Measurements from ENCODE around the gene NDE1. TPM values are rescaled to one million over a fixed set of nuclear protein-coding genes. Genes with fewer than 3 reads are reported as not detected.

Gene NDE1
- total and polyA plus RNA-seq, 2 of the 4 experiments (the other 2 are of a cell fraction): 22.7 to 29.2 TPM

DNA sequence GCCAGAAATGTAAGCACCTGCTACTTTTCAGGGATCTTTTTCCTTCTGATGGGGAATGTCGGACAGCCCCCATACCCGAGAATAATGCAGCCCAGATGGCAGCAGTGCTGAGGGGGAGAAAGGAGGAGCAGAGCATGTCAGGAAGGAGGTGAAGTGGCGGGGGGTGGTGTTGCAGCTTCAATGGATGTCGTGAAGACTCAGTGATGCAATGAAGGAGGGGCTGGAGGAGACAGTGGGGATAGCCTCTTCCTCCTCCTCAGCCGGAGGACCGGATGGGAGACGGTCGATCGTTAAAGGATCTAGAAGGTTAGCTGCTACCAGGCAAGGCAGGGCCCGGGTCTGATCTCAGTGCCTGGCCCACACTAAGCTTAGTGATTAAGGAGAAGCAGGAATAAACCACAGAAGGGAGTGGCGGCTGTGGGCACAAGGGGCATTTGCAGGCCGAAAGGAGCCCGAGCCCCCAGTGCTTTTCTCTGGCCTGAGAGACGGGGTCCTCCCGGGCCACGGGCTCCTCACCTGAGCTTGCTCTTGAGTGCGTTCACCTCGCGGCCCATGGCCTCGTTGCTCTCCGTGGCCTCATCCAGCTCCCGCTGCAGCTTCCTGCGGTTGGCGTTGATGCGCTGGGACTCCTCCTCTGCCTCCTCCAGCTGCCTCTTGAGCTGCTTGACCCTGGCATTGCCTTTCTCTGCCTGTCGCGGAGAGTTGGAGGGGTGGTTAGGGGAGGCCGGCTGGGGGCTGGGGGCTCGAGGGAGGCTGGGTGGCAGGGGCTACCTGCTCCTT lies 64.5 kb downstream of the NDE1 start:
- Histone ChIP-seq H3K56ac (ENCODE audit: extremely low read depth, insufficient read depth, low read length) (no peak overlapping the region), H2AK9ac (replicated peaks; ENCODE audit: low read depth, low read length, poor library complexity) (no peak overlapping the region), H3K27me3 (ENCODE audit: control insufficient read depth, insufficient read depth, low read length) (no peaks in the 10 kb centered on the region), H3K9me1 (ENCODE audit: insufficient read depth, low read length) (peaks cover 4% of the 10 kb centered on the region; the same call in 1 of the 2 replicates), H4K5ac (ENCODE audit: low read depth, low read length) (no peak overlapping the region), H3K36me3 (ENCODE audit: control insufficient read depth, insufficient read depth, low read length) (peaks cover 13% of the 10 kb centered on the region; the same call in 1 of the 2 replicates), H3K27ac (ENCODE audit: insufficient read depth, low read length) (no peak overlapping the region), H4K8ac (ENCODE audit: low read depth in 2 of 2, low read length in 2 of 2) (no peak overlapping the region), H2AFZ (replicated peaks; ENCODE audit: low read length, poor library complexity) (no peak overlapping the region), H2BK15ac (ENCODE audit: low read depth, low read length) (no peak overlapping the region), H3K18ac (ENCODE audit: low read depth, low read length) (no peak overlapping the region), H3K79me1 (ENCODE audit: low read depth in 1 of 2, low read length in 2 of 2) (no peaks in the 10 kb centered on the region; a peak in 1 of 4 replicates), H2AK5ac (ENCODE audit: low read depth, low read length) (no peak overlapping the region), H3K4ac (ENCODE audit: low read depth, low read length) (no peak overlapping the region), H4K20me1 (ENCODE audit: insufficient read depth, low read length) (no peaks in the 10 kb centered on the region; the same call in 1 of the 2 replicates), H3K23ac (ENCODE audit: low read depth, low read length) (no peak overlapping the region), H3K4me1 (ENCODE audit: control insufficient read depth, insufficient read depth, low read length) (no peaks in the 10 kb centered on the region), H3K9me3 (ENCODE audit: control insufficient read depth, insufficient read depth, low read length) (no peaks in the 10 kb centered on the region), H3K14ac (replicated peaks; ENCODE audit: low read depth, low read length) (no peak overlapping the region), H3K4me3 (ENCODE audit: insufficient read depth, low read depth, low read length) (no peak overlapping the region), H3K9ac (ENCODE audit: low read depth, low read length) (no peak overlapping the region), H3K4me2 (ENCODE audit: low read depth, low read length) (no peak overlapping the region), H2BK20ac (ENCODE audit: low read depth, low read length) (no peak overlapping the region), H2BK120ac (ENCODE audit: low read depth, low read length) (no peak overlapping the region), H4K91ac (ENCODE audit: insufficient read depth, low read depth, low read length) (no peak overlapping the region), H2BK5ac (ENCODE audit: low read depth, low read length, poor library complexity, severe bottlenecking) (no peak overlapping the region)
- in situ Hi-C loops (cut with MboI; ENCODE audit: low sequenced_read_pairs) (no loop called here), dilution Hi-C loops (cut with HindIII; ENCODE audit: low sequenced_read_pairs, unreplicated experiment) (no loop called here), intact Hi-C loops (cut with micrococcal nuclease) (no loop called here)
- no TSS peak for BruUV-seq (replicated peaks)
- ChIA-PET CTCF (no interaction called here), POLR2A (ENCODE audit: unreplicated experiment) (no interaction called here)
- WGBS, 2 experiments (ENCODE audit: extremely low coverage in 2 of 2, insufficient read length in 1 of 2): 96% methylated on average over 7 of the region's 29 CpGs; no CpG with 5 or more reads in 1 of the 2 experiments
- DNase-seq: no peak
- no peak for ATAC-seq (ENCODE audit: low read depth)
- TF ChIP-seq, protein P1, sequence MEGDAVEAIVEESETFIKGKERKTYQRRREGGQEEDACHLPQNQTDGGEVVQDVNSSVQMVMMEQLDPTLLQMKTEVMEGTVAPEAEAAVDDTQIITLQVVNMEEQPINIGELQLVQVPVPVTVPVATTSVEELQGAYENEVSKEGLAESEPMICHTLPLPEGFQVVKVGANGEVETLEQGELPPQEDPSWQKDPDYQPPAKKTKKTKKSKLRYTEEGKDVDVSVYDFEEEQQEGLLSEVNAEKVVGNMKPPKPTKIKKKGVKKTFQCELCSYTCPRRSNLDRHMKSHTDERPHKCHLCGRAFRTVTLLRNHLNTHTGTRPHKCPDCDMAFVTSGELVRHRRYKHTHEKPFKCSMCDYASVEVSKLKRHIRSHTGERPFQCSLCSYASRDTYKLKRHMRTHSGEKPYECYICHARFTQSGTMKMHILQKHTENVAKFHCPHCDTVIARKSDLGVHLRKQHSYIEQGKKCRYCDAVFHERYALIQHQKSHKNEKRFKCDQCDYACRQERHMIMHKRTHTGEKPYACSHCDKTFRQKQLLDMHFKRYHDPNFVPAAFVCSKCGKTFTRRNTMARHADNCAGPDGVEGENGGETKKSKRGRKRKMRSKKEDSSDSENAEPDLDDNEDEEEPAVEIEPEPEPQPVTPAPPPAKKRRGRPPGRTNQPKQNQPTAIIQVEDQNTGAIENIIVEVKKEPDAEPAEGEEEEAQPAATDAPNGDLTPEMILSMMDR (conservative IDR thresholded peaks at IDR 0.05; ENCODE audit: low read depth, low read length): no peak
- no peak for TF ChIP-seq MAFK (IDR thresholded peaks at IDR 0.05; ENCODE audit: low read depth, low read length)
- no peak for TF ChIP-seq MAZ (IDR thresholded peaks at IDR 0.05; ENCODE audit: borderline replicate concordance, low read depth, low read length)
- no peak for TF ChIP-seq BHLHE40 (IDR thresholded peaks at IDR 0.05; ENCODE audit: low read depth, low read length)
- TF ChIP-seq RFX5 (IDR thresholded peaks at IDR 0.05; ENCODE audit: low read depth, low read length): no peak
- no peak for TF ChIP-seq RAD21 (IDR thresholded peaks at IDR 0.05; ENCODE audit: low read length)
- TF ChIP-seq SMC3 (IDR thresholded peaks at IDR 0.05; ENCODE audit: low read depth, low read length): no peak
- TF ChIP-seq, protein P2, sequence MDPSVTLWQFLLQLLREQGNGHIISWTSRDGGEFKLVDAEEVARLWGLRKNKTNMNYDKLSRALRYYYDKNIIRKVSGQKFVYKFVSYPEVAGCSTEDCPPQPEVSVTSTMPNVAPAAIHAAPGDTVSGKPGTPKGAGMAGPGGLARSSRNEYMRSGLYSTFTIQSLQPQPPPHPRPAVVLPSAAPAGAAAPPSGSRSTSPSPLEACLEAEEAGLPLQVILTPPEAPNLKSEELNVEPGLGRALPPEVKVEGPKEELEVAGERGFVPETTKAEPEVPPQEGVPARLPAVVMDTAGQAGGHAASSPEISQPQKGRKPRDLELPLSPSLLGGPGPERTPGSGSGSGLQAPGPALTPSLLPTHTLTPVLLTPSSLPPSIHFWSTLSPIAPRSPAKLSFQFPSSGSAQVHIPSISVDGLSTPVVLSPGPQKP (IDR thresholded peaks at IDR 0.05; ENCODE audit: borderline replicate concordance, low read depth, low read length): no peak
- TF ChIP-seq, protein P3, sequence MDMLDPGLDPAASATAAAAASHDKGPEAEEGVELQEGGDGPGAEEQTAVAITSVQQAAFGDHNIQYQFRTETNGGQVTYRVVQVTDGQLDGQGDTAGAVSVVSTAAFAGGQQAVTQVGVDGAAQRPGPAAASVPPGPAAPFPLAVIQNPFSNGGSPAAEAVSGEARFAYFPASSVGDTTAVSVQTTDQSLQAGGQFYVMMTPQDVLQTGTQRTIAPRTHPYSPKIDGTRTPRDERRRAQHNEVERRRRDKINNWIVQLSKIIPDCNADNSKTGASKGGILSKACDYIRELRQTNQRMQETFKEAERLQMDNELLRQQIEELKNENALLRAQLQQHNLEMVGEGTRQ (IDR thresholded peaks at IDR 0.05; ENCODE audit: low read depth, low read length): no peak
- no peak for TF ChIP-seq MXI1 (IDR thresholded peaks at IDR 0.05; ENCODE audit: borderline replicate concordance, low read depth, low read length)
- no peak for TF ChIP-seq FOS (IDR thresholded peaks at IDR 0.05; ENCODE audit: low read depth, low read length)
- TF ChIP-seq CEBPB (IDR thresholded peaks at IDR 0.05; ENCODE audit: low read depth, low read length): no peak
- TF ChIP-seq CHD1 (IDR thresholded peaks at IDR 0.05; ENCODE audit: low read depth, low read length): no peak
- no peak for TF ChIP-seq POLR2A (IDR thresholded peaks at IDR 0.05; ENCODE audit: low read depth, low read length)
- TF ChIP-seq RCOR1 (IDR thresholded peaks at IDR 0.05; ENCODE audit: insufficient replicate concordance, low read length): no peak

Data from IMR-90 (cell line).